Heart right ventricle (tissue), 16 donors: Measurements from ENCODE around the gene RNASE12. TPM values are rescaled to one million over a fixed set of nuclear protein-coding genes. Genes with fewer than 3 reads are reported as not detected.
"Not testable (repeated sequence)": the region's sequence is repeated elsewhere in the genome, so short reads cannot be mapped to it uniquely, and the experiment has no call there.

Experiments used
- ATAC-seq, 8 donors: fragments of 200-7000 bp; cut with Tn5 transposase; one replicate each; pipeline ENCODE4 v1.9.1; 2020; ENCODE audit warnings: mild to moderate bottlenecking in 8 of 8, moderate library complexity in 8 of 8, moderate number of reproducible peaks in 1 of 8
- DNase-seq, 2 donors: peaks; one replicate each; pipeline ENCODE4 v3.0.0-alpha.2; 2020
- H3K27ac ChIP-seq, 10 donors: fragments of 200-600 bp; sonication (generic) in 2 of 10; one replicate each; pipeline versions ENCODE4 v1.5.0 to v1.8.0; 2020 to 2022; ENCODE audit warnings: mild to moderate bottlenecking in 3 of 10
- H3K27me3 ChIP-seq, 7 donors: fragments of 200-600 bp; one replicate each; pipeline ENCODE4 v1.8.0; 2021 to 2022; ENCODE audit warnings: mild to moderate bottlenecking in 2 of 7
- H3K36me3 ChIP-seq, 9 donors: fragments of 200-600 bp; sonication (generic) in 1 of 9; one replicate each; pipeline versions ENCODE4 v1.5.0 to v1.8.0; 2020 to 2022; ENCODE audit warnings: mild to moderate bottlenecking in 2 of 9
- H3K4me1 ChIP-seq, 9 donors: fragments of 200-600 bp; sonication (generic) in 1 of 9; one replicate each; pipeline versions ENCODE4 v1.5.0 to v1.8.0; 2020 to 2022; ENCODE audit warnings: mild to moderate bottlenecking in 4 of 9
- H3K4me3 ChIP-seq, 10 donors: fragments of 200-600 bp; sonication (generic) in 2 of 10; one replicate each; pipeline versions ENCODE4 v1.5.0 to v1.8.0; 2020 to 2022; ENCODE audit warnings: mild to moderate bottlenecking in 7 of 10, moderate library complexity in 2 of 10
- H3K9me3 ChIP-seq, 11 donors: fragments of 200-600 bp in 10 of 11; sonication (generic) in 2 of 11; one replicate each; pipeline versions ENCODE4 v1.5.0 to v1.8.0; 2013 to 2022; ENCODE audit warnings: mild to moderate bottlenecking in 2 of 11, control low read depth in 1 of 11, moderate library complexity in 1 of 11
- WGBS, 2 donors: extraction: QIAGEN DNeasy Blood & Tissue Kit; methylation state at CpG; one replicate each; pipeline ENCODE4 v1.1.7; 2013; ENCODE audit warnings: inconsistent platforms in 1 of 2; 5-methylcytosine and 5-hydroxymethylcytosine counted together
- intact Hi-C, 10 donors: fragments of 100-400 bp; cut with DNase I; formaldehyde crosslinking; loops; one replicate each; pipeline versions ENCODE4 v1.11.1 to v1.14.2; 2022
- polyA plus RNA-seq, 2 donors: library from polyadenylated mRNA; stranded (reverse); fragments of 200-250 nt; gene quantifications; one replicate each; pipeline ENCODE4 v1.2.3, GENCODE V29; 2013
- total RNA-seq, 10 donors: library from RNA; stranded (reverse); fragmentation: NEBNext Ultra II Directional in 3 of 10; extraction: Animal tissue kit (Norgen Biotek cat#: 25700) in 3 of 10; gene quantifications; one replicate each; pipeline versions ENCODE4 v1.2.1 to v1.2.4, GENCODE V29; 2021 to 2023
- TF ChIP-seq, protein P1 (sequence below), 9 donors: fragments of 200-600 bp; sonication (generic) in 2 of 9; IDR thresholded peaks; one replicate each; pipeline versions ENCODE4 v1.5.0 to v1.8.0; 2021 to 2022; ENCODE audit warnings: antibody characterized with exemption in 9 of 9, mild to moderate bottlenecking in 5 of 9, moderate library complexity in 1 of 9
- donor health status: Arrhythmogenic right ventricular cardiomyopathy.
- donor health status: ischemic (EF 13 %, LVEDD 7.1; RV severe dilation, severe dysfunction).
- donor health status: healthy with polysubstance abuse.
- donor health status: DM: no; HTN: yes; CAD: no.
- donor health status: DM: no; HTN: no; CAD: no.
- donor health status: ischemic (EF 25% LVEDD 6.9; RV normal size, moderate dysfunction).
- donor health status: ischemic (EF 25% LVEDD 5.7; RV mildly dilated, moderate dysfunction).
- donor health status: healthy.
- donor health status: DM: yes; HTN: yes; CAD: no.
- donor health status: Ischemic cardiomyopathy.
- donor health status: ischemic (EF 35%, LVEDD 5.7; RV mildly dilated, moderate dysfunction).
- donor health status: nonischemic (EF 11% LVEDD 7.7; RV severe dilation, severe dysfunction).
- donor health status: DM: yes; HTN: yes; CAD: no.
- donor health status: PGD.
- donor health status: ischemic (EF 29% LVEDD 5.4; RV normal size, mild dysfunction).
- donor health status: nonischemic (EF 23%, LVEDD 6.1; RV moderate dilation, normal function).

Gene RNASE12
- total and polyA plus RNA-seq, 12 donors, result not detected

DNA sequence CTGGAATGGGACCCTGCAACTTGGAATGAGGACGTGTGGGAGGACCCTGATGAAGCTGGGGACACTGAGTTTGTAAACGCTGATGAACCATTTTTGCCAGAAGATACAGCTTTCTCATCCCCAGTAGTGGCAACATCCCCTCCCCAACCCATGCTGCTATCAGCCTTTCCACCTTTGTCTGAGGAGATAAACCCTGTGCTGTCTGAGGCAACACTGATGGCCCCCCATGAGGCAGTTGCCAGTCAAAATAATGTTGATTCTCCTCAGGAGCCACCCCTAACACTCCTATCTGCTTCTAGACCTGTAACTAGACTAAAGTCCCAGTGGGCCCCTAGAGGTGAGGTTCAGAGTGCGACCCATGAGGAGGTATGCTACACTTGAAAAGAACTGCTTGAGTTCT is 22.8 kb downstream of the RNASE12 start:
- Histone ChIP-seq H3K27me3 (no peaks in the 10 kb centered on the region), H3K4me3 (no peak overlapping the region), H3K27ac (no peak overlapping the region), H3K4me1 (no peaks in the 10 kb centered on the region), H3K36me3 (no peaks in the 10 kb centered on the region), H3K9me3 (peaks cover 0 to 31% (median 13%) of the 10 kb centered on the region in 11 donors)
- WGBS, 2 donors, result 75 to 79% methylated on average over 3 of the region's 3 CpGs
- TF ChIP-seq, protein P1, sequence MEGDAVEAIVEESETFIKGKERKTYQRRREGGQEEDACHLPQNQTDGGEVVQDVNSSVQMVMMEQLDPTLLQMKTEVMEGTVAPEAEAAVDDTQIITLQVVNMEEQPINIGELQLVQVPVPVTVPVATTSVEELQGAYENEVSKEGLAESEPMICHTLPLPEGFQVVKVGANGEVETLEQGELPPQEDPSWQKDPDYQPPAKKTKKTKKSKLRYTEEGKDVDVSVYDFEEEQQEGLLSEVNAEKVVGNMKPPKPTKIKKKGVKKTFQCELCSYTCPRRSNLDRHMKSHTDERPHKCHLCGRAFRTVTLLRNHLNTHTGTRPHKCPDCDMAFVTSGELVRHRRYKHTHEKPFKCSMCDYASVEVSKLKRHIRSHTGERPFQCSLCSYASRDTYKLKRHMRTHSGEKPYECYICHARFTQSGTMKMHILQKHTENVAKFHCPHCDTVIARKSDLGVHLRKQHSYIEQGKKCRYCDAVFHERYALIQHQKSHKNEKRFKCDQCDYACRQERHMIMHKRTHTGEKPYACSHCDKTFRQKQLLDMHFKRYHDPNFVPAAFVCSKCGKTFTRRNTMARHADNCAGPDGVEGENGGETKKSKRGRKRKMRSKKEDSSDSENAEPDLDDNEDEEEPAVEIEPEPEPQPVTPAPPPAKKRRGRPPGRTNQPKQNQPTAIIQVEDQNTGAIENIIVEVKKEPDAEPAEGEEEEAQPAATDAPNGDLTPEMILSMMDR (IDR thresholded peaks at IDR 0.05), result no peak
- intact Hi-C loops, result no loop called here
- DNase-seq, result no peak
- ATAC-seq, result no peak

DNA sequence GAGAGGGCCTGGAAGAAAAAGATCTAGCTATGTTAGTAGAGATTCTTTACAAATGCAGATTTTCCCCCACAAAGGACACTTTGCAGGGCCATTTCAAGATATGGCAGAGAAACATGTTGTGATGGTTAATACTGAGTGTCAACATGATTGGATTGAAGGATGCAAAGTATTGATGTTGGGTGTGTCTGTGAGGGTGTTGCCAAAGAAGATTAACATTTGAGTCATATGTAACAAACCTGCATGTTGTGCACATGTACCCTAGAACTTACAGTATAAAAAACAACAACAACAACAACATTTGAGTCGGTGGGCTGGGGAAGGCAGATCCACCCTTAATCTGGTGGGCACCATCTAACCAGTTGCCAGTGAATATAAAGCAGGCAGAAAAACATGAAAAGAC is 24.0 kb downstream of the RNASE12 start:
- DNase-seq, H3K4me1 ChIP-seq, ATAC-seq, H3K36me3 ChIP-seq, intact Hi-C loops, H3K27me3 ChIP-seq, H3K27ac ChIP-seq, H3K4me3 ChIP-seq: not testable (repeated sequence)
- peaks cover 0 to 31% (median 13%) of the 10 kb centered on the region in 11 donors for H3K9me3 ChIP-seq
- WGBS, 2 donors, result 77 to 81% methylated on average over 1 of the region's 1 CpG

DNA sequence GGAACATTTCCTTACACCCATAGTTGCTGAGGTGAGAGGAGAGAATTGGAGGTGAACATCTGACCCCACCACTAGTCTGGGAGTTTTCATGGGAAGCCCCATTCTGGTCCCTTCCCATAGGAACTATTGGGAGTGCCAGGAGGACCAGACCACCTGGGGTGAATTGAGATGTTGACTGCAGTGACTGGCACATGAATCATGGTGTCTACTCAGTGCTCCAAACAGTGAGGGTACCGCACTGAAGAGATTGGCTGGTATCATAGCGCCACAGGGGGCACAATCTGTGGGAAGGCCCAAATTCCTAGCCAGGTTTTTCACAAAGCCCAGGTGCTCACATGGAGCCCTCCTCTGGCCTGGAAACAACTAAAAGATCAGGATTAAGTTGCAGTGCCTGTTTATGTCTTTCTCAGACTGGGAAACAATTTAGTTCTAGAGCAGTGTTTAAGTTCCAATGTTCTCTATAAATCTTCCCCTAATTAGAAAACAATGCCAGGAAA is 26.6 kb downstream of the RNASE12 start:
- 80 to 86% methylated on average over 2 of the region's 2 CpGs for WGBS, 2 donors
- H3K9me3 ChIP-seq, result peaks cover 0 to 26% (median 10%) of the 10 kb centered on the region in 11 donors

DNA sequence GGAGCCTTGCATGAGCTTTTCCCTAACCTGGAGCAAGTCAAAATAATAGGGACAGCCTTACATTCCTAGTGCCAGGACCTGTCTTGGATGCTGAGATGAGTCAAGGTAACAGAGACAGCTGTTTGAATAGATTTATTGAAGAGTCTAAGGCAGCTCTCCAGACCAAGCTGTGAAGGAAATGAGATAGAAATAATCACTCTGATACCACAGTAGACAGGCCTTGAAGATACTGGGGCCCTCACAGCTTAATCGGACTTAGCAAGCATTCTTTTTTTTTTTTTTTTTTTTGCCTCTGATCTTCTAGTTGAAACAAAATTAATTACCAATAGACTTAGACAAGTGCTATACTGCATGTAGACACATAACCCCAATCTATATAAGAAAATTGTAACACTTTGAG is 27.2 kb downstream of the RNASE12 start:
- DNase-seq, result no peak
- Histone ChIP-seq H3K27me3 (no peaks in the 10 kb centered on the region), H3K27ac (no peak overlapping the region), H3K4me1 (no peaks in the 10 kb centered on the region), H3K9me3 (peaks cover 0 to 21% (median 4%) of the 10 kb centered on the region in 11 donors), H3K4me3 (no peak overlapping the region), H3K36me3 (no peaks in the 10 kb centered on the region)
- intact Hi-C loops, result no loop called here
- TF ChIP-seq, protein P1 (IDR thresholded peaks at IDR 0.05), result no peak
- 47 to 82% methylated on average over 1 of the region's 1 CpG for WGBS, 2 donors
- no peak for ATAC-seq

More for the DNA sequence above, 26.6 kb downstream of the RNASE12 start:
- no peak for ATAC-seq
- intact Hi-C loops, result no loop called here
- no peaks in the 10 kb centered on the region for H3K4me1 ChIP-seq
- TF ChIP-seq, protein P1 (IDR thresholded peaks at IDR 0.05), result no peak
- no peak overlapping the region for H3K4me3 ChIP-seq
- H3K27me3 ChIP-seq, result no peaks in the 10 kb centered on the region
- H3K36me3 ChIP-seq, result no peaks in the 10 kb centered on the region
- DNase-seq, result no peak
- no peak overlapping the region for H3K27ac ChIP-seq

DNA sequence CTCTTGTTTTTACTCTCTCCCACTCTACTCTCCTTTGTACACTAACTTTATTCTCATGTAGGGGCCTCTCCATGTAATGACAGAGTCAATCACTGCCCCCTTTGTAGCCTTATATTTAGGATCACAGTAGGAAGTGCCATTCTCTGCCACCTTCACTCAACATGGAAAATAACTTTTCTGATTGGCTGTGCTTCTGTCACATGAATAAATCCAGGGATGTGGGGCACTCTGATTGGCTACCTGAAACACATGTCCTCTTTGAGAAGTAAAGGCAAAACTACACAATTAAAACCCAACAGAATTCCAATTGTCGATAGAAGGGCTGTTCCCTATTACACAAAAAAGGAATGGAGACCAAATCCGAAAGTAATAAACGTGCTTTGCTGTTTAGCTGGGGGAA is 30.2 kb downstream of the RNASE12 start, which contains the start of gene RNASE9:
TSS of gene RNASE9 (minus strand) at position 87 of the 400 bp plus-strand sequence.
- no peak within 1 kb of the TSS for H3K4me3 ChIP-seq
- no peaks in the 10 kb centered on the region for H3K9me3 ChIP-seq
- no peaks in the 10 kb centered on the region for H3K27me3 ChIP-seq
- no peak within 1 kb of the TSS for H3K27ac ChIP-seq
- TF ChIP-seq, protein P1 (IDR thresholded peaks at IDR 0.05), result no peak
- intact Hi-C loops, result no loop called here
- ATAC-seq, result no peak
- no peak for DNase-seq
- WGBS, 2 donors, result 95% methylated on average over 3 of the region's 3 CpGs
- no peaks in the 10 kb centered on the region for H3K4me1 ChIP-seq
- H3K36me3 ChIP-seq, result no peaks in the 10 kb centered on the region
